HCT116 (cell line): ENCODE measurements around the gene ARID3A. TPM values are rescaled to one million over a fixed set of nuclear protein-coding genes. Genes with fewer than 3 reads are reported as not detected.
A peak's percentile ranks its signal among the peaks of the same experiment; 100 is the strongest.

Experiments
- ATAC-seq: fragments of 200-7000 bp; cut with Tn5 transposase; 2 replicates; pipeline ENCODE4 v1.9.1; 2020; ENCODE audit warnings: mild to moderate bottlenecking, moderate library complexity
- BruUV-seq: library from RNA; stranded (reverse); fragments of 400-500 nt; replicated peaks from 2 replicates; lab custom pipeline; 2021; lab: Mats Ljungman, UMichigan
- CTCF ChIA-PET: fragments of 300-600 bp; sonication (Branson Sonifier 250); formaldehyde crosslinking; loops from one replicate; lab custom pipeline; 2021; ENCODE audit warnings: antibody characterized with exemption; lab: Charles Lee
- POLR2A ChIA-PET: fragments of 300-600, 350-600 bp; sonication (Branson Sonifier 250); formaldehyde crosslinking; loops from one replicate; lab custom pipeline; 2021; ENCODE audit warnings: antibody characterized with exemption; lab: Charles Lee
- RAD21 ChIA-PET, 2 experiments: fragments of 300-600 bp; sonication (Branson Sonifier 250); formaldehyde crosslinking; loops; one replicate each; lab custom pipeline; 2023; ENCODE audit warnings: low total read pairs in 2 of 2; ENCODE audit not compliant: uncharacterized antibody in 2 of 2, unreplicated experiment in 2 of 2, low non-redundant PET in 1 of 2; lab: Charles Lee
- DNase-seq: peaks from one replicate; pipeline ENCODE4 v3.0.0-alpha.2; 2010; ENCODE audit warnings: low read depth, low spot score
- H2AFZ ChIP-seq: fragments of 200-600 bp; shearing (Covaris generic), sonication (generic); 2 replicates; pipeline ENCODE4 v1.6.1; 2017; ENCODE audit warnings: low read depth, mixed run types, mixed read lengths, antibody characterized with exemption, low read length; ENCODE audit not compliant: poor library complexity, severe bottlenecking
- H3K27ac ChIP-seq: 2 replicates; pipeline ENCODE4 v1.5.1; 2012; ENCODE audit warnings: low read depth, low read length
- H3K27me3 ChIP-seq: fragments of 200-600 bp; sonication (generic); 2 replicates; pipeline ENCODE4 v1.6.1; 2016; ENCODE audit warnings: mixed run types, low read length, mixed read lengths; ENCODE audit not compliant: insufficient read depth
- H3K36me3 ChIP-seq, 2 experiments: fragments of 200-500 bp in 1 of 2; fragments of 200-600 bp in 1 of 2; sonication (Bioruptor generic) in 1 of 2; sonication (generic) in 1 of 2; 2 replicates each; pipeline versions ENCODE4 v1.5.1 to v1.6.1; 2014 to 2016; ENCODE audit warnings: low read length in 2 of 2, inconsistent platforms in 1 of 2, mixed read lengths in 1 of 2, mixed run types in 1 of 2; ENCODE audit not compliant: insufficient read depth in 2 of 2, control insufficient read depth in 1 of 2
- H3K4me1 ChIP-seq, 2 experiments: fragments of 200-600 bp in 1 of 2; sonication (generic) in 1 of 2; 2 replicates each; pipeline versions ENCODE4 v1.5.1 to v1.6.1; 2012 to 2017; ENCODE audit warnings: low read length in 2 of 2, inconsistent platforms in 1 of 2, mild to moderate bottlenecking in 1 of 2, mixed read lengths in 1 of 2, mixed run types in 1 of 2, moderate library complexity in 1 of 2; ENCODE audit not compliant: insufficient read depth in 2 of 2, control insufficient read depth in 1 of 2
- H3K4me2 ChIP-seq: fragments of 200-600 bp; sonication (generic); 2 replicates; pipeline ENCODE4 v1.6.1; 2017; ENCODE audit warnings: mixed run types, low read length, mixed read lengths
- H3K4me3 ChIP-seq, 2 experiments: fragments of 200-600 bp in 1 of 2; sonication (generic) in 1 of 2; replicated peaks in 1 of 2; 2 replicates each; pipeline ENCODE4 v1.5.1; 2011 to 2016; ENCODE audit warnings: low read length in 2 of 2, control low read depth in 1 of 2, low read depth in 1 of 2, mild to moderate bottlenecking in 1 of 2, mixed read lengths in 1 of 2, mixed run types in 1 of 2
- H3K79me2 ChIP-seq: fragments of 200-600 bp; sonication (generic); 2 replicates; pipeline ENCODE4 v1.6.1; 2017; ENCODE audit warnings: mild to moderate bottlenecking, mixed run types, low read length, moderate library complexity, mixed read lengths; ENCODE audit not compliant: insufficient read depth
- H3K9ac ChIP-seq: fragments of 200-600 bp; sonication (generic); 2 replicates; pipeline ENCODE4 v1.6.1; 2016; ENCODE audit warnings: low read length, mixed read lengths
- H3K9me2 ChIP-seq: fragments of 200-600 bp; sonication (generic), shearing (Covaris generic); 2 replicates; pipeline ENCODE4 v1.6.1; 2017; ENCODE audit warnings: mixed run types, mild to moderate bottlenecking, moderate library complexity; ENCODE audit not compliant: insufficient read depth
- H3K9me3 ChIP-seq, 2 experiments: fragments of 200-500 bp in 1 of 2; fragments of 200-600 bp in 1 of 2; sonication (Bioruptor generic) in 1 of 2; sonication (generic) in 1 of 2; 2 replicates each; pipeline ENCODE4 v1.6.1; 2014 to 2017; ENCODE audit warnings: low read length in 2 of 2, mixed read lengths in 2 of 2, inconsistent platforms in 1 of 2, low read depth in 1 of 2, mild to moderate bottlenecking in 1 of 2, mixed run types in 1 of 2, moderate library complexity in 1 of 2; ENCODE audit not compliant: control insufficient read depth in 1 of 2, insufficient read depth in 1 of 2
- H4K20me1 ChIP-seq: fragments of 200-600 bp; sonication (generic), shearing (Covaris generic); 2 replicates; pipeline ENCODE4 v1.6.1; 2017; ENCODE audit warnings: mixed run types, mild to moderate bottlenecking, moderate library complexity; ENCODE audit not compliant: insufficient read depth
- EGR1 ChIP-seq: IDR thresholded peaks from 2 replicates; pipeline ENCODE4 v1.6.1; 2012; ENCODE audit warnings: low read depth
- EZH2 ChIP-seq: fragments of 200-600 bp; sonication (generic); IDR thresholded peaks from 2 replicates; pipeline ENCODE4 v1.6.1; 2017; ENCODE audit warnings: antibody characterized with exemption, mixed run types
- EZH2phosphoT487 ChIP-seq: fragments of 200-600 bp; IDR thresholded peaks from 2 replicates; pipeline ENCODE4 v1.6.1; 2018; ENCODE audit warnings: antibody characterized with exemption, borderline replicate concordance
- RAD21 ChIP-seq: IDR thresholded peaks from 2 replicates; pipeline ENCODE4 v1.6.1; 2012; ENCODE audit warnings: low read depth, mild to moderate bottlenecking
- SIN3A ChIP-seq: IDR thresholded peaks from 2 replicates; pipeline ENCODE4 v1.6.1; 2012; ENCODE audit warnings: low read depth
- SRF ChIP-seq: IDR thresholded peaks from 2 replicates; pipeline ENCODE4 v1.6.1; 2012; ENCODE audit warnings: low read depth
- TCF7L2 ChIP-seq: IDR thresholded peaks from 2 replicates; pipeline ENCODE4 v1.7.0; 2011; ENCODE audit warnings: borderline replicate concordance, inconsistent platforms; ENCODE audit not compliant: insufficient read depth, insufficient read length; ENCODE audit errors: extremely low read depth
- ZFX ChIP-seq: fragments of 450-650 bp; IDR thresholded peaks from 2 replicates; pipeline ENCODE4 v1.6.1; 2017
- ZNF274 ChIP-seq: fragments of 200-500 bp; sonication (Bioruptor generic); IDR thresholded peaks from 2 replicates; pipeline ENCODE4 v1.6.1; 2014; ENCODE audit warnings: mild to moderate bottlenecking, low read depth, low read length, inconsistent platforms
- intact Hi-C: fragments of 100-400 bp; cut with micrococcal nuclease; formaldehyde crosslinking; loops from 2 replicates; pipeline ENCODE4 v1.10.0; 2022
- total RNA-seq: library from RNA; stranded (reverse); gene quantifications from one replicate; pipeline ENCODE4 v1.2.1, GENCODE V29; 2021; ENCODE audit not compliant: unreplicated experiment
- TF ChIP-seq, protein P1 (sequence below): IDR thresholded peaks from 2 replicates; pipeline ENCODE4 v1.6.1; 2012
- TF ChIP-seq, protein P2 (sequence below): IDR thresholded peaks from 2 replicates; pipeline ENCODE4 v1.6.1; 2012; ENCODE audit warnings: low read depth

Gene ARID3A
- total RNA-seq, 1 experiment from 2014 or later, result 21.8 TPM

GRCh38 chr19:933553-933882, 7.7 kb downstream of the ARID3A start:
- no peaks in the 10 kb centered on the region for H3K27me3 ChIP-seq
- ChIA-PET RAD21 (no interaction called here), POLR2A (no interaction called here), CTCF (no interaction called here)
- H2AFZ ChIP-seq, result no peak overlapping the region
- peaks cover 17 to 19% of the 10 kb centered on the region in 2 experiments for H3K4me1 ChIP-seq
- H3K9me2 ChIP-seq, result no peaks in the 10 kb centered on the region
- H3K9ac ChIP-seq, result no peak overlapping the region
- ATAC-seq (peak; percentile 18; the same call in 1 of the 2 replicates), DNase-seq (no peak)
- no TSS peak for BruUV-seq
- TF ChIP-seq TCF7L2 (no peak), ZFX (no peak), EGR1 (no peak), ZNF274 (no peak), EZH2phosphoT487 (no peak), RAD21 (no peak)
- no peak overlapping the region for H3K4me2 ChIP-seq
- H4K20me1 ChIP-seq, result no peaks in the 10 kb centered on the region
- peaks cover 1% of the 10 kb centered on the region; the same call in 1 of the 2 replicates for H3K79me2 ChIP-seq
- no peak overlapping the region for H3K4me3 ChIP-seq
- intact Hi-C loops, result no loop called here
- H3K36me3 ChIP-seq, result peaks cover 0 to 4% of the 10 kb centered on the region in 2 experiments; a peak in 1 of 4 replicates
- H3K9me3 ChIP-seq, result no peaks in the 10 kb centered on the region
- H3K27ac ChIP-seq, result peak overlapping the region; percentile 42; the same call in 1 of the 2 replicates

DNA sequence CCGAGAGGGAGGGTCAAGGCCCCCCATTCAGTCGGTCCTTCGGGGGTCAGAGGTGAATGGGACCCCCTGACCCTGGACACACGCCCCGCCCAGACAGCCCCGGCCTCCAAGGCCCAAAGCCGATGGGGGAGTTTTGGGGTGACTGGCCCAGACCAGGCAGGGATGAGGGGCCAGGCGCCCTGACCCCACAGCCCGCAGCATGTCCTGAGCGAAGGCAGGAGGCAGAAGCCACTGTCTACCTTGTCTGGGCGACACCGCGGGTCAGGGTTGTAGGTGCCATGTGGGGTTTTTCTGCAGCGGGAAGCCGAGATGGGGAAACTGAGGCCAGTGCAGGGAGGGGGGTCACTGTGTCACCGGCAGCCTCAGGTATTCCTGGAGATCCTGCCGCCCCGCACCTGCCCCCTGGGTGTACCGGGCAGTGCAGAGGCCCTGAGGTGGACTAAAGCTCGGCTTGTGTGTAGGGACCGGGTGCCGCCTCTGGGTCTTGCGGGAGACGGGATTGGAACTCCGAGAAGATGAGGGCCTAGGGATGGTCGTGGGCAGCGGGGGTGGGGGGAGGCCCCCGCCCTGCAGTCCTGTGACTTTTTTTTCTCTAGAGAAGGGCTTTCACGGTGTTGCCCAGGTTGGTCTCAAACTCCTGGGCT, 8.5 kb downstream of the ARID3A start:
- ChIA-PET CTCF (no interaction called here), POLR2A (no interaction called here), RAD21 (no interaction called here)
- no peak for DNase-seq
- Histone ChIP-seq H3K27ac (no peak overlapping the region), H3K36me3 (0 out of 4 replicates have a peak, but pooled peaks cover 0 to 4% of the 10 kb centered on the region in 2 experiments), H3K79me2 (no peaks in the 10 kb centered on the region; the same call in 1 of the 2 replicates), H3K9me3 (no peaks in the 10 kb centered on the region), H3K27me3 (no peaks in the 10 kb centered on the region), H3K4me2 (no peak overlapping the region), H4K20me1 (no peaks in the 10 kb centered on the region), H3K4me3 (no peak overlapping the region), H3K9me2 (no peaks in the 10 kb centered on the region), H3K9ac (no peak overlapping the region), H2AFZ (no peak overlapping the region), H3K4me1 (peaks cover 14 to 18% of the 10 kb centered on the region in 2 experiments)
- ATAC-seq, result no peak
- no TSS peak for BruUV-seq
- TF ChIP-seq EZH2 (no peak), SRF (no peak), SIN3A (no peak)
- TF ChIP-seq, protein P1, sequence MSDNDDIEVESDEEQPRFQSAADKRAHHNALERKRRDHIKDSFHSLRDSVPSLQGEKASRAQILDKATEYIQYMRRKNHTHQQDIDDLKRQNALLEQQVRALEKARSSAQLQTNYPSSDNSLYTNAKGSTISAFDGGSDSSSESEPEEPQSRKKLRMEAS, result no peak
- TF ChIP-seq, protein P2, sequence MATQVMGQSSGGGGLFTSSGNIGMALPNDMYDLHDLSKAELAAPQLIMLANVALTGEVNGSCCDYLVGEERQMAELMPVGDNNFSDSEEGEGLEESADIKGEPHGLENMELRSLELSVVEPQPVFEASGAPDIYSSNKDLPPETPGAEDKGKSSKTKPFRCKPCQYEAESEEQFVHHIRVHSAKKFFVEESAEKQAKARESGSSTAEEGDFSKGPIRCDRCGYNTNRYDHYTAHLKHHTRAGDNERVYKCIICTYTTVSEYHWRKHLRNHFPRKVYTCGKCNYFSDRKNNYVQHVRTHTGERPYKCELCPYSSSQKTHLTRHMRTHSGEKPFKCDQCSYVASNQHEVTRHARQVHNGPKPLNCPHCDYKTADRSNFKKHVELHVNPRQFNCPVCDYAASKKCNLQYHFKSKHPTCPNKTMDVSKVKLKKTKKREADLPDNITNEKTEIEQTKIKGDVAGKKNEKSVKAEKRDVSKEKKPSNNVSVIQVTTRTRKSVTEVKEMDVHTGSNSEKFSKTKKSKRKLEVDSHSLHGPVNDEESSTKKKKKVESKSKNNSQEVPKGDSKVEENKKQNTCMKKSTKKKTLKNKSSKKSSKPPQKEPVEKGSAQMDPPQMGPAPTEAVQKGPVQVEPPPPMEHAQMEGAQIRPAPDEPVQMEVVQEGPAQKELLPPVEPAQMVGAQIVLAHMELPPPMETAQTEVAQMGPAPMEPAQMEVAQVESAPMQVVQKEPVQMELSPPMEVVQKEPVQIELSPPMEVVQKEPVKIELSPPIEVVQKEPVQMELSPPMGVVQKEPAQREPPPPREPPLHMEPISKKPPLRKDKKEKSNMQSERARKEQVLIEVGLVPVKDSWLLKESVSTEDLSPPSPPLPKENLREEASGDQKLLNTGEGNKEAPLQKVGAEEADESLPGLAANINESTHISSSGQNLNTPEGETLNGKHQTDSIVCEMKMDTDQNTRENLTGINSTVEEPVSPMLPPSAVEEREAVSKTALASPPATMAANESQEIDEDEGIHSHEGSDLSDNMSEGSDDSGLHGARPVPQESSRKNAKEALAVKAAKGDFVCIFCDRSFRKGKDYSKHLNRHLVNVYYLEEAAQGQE, result no peak
- intact Hi-C loops, result no loop called here
